ENCODE data around the gene ASS1. TPM values are rescaled to one million over a fixed set of nuclear protein-coding genes. Genes with fewer than 3 reads are reported as not detected.

ASS1 gene
- total and polyA plus RNA-seq, 2 of the 13 experiments (the other 11 are each of a cell fraction or from before 2014, with no cell fraction given), result 77.6 to 122 TPM

- no peak for TF ChIP-seq KIAA2018 (CRISPR knock-in tag; IDR thresholded peaks at IDR 0.05; ENCODE audit: borderline replicate concordance)
- no peak for TF ChIP-seq CCDC6 (CRISPR knock-in tag; IDR thresholded peaks at IDR 0.05)
- TF ChIP-seq CREM (IDR thresholded peaks at IDR 0.05), result no peak
- no peak for TF ChIP-seq CREM (CRISPR knock-in tag; IDR thresholded peaks at IDR 0.05)
- no peak for TF ChIP-seq ZNF451 (CRISPR knock-in tag; IDR thresholded peaks at IDR 0.05)
- TF ChIP-seq UBTF (CRISPR knock-in tag; IDR thresholded peaks at IDR 0.05), result no peak
- TF ChIP-seq ZNF10 (CRISPR knock-in tag; IDR thresholded peaks at IDR 0.05; ENCODE audit: borderline replicate concordance, low read depth), result no peak
- TF ChIP-seq ZSCAN9 (CRISPR knock-in tag; IDR thresholded peaks at IDR 0.05; ENCODE audit: borderline replicate concordance), result no peak
- no peak for TF ChIP-seq RFX3 (CRISPR knock-in tag; IDR thresholded peaks at IDR 0.05)
- no peak for TF ChIP-seq POLR2G (IDR thresholded peaks at IDR 0.05; ENCODE audit: low read depth, low read length)
- TF ChIP-seq ZBTB26 (CRISPR knock-in tag; IDR thresholded peaks at IDR 0.05; ENCODE audit: borderline replicate concordance), result no peak
- TF ChIP-seq ZMYM4 (CRISPR knock-in tag; IDR thresholded peaks at IDR 0.05), result no peak
These were observed 25.2 kb upstream of the ASS1 start (continued) for GRCh38 chr9:130419521-130420035.

Data from HepG2 (cell line).